Esophagus muscularis mucosa (tissue), 2 donors: ENCODE measurements around the gene MRNIP.

ENCODE experiments used
- POLR2A ChIP-seq: fragments of 450-650 bp; IDR thresholded peaks from one replicate; pipeline ENCODE4 v1.6.1; 2017; ENCODE audit warnings: antibody characterized with exemption, moderate library complexity, mild to moderate bottlenecking, low read depth
- POLR2AphosphoS5 ChIP-seq, 2 donors: sonication (generic); formaldehyde crosslinking; IDR thresholded peaks; one replicate each; pipeline ENCODE4 v1.6.1; 2017; ENCODE audit warnings: antibody characterized with exemption in 2 of 2

DNA sequence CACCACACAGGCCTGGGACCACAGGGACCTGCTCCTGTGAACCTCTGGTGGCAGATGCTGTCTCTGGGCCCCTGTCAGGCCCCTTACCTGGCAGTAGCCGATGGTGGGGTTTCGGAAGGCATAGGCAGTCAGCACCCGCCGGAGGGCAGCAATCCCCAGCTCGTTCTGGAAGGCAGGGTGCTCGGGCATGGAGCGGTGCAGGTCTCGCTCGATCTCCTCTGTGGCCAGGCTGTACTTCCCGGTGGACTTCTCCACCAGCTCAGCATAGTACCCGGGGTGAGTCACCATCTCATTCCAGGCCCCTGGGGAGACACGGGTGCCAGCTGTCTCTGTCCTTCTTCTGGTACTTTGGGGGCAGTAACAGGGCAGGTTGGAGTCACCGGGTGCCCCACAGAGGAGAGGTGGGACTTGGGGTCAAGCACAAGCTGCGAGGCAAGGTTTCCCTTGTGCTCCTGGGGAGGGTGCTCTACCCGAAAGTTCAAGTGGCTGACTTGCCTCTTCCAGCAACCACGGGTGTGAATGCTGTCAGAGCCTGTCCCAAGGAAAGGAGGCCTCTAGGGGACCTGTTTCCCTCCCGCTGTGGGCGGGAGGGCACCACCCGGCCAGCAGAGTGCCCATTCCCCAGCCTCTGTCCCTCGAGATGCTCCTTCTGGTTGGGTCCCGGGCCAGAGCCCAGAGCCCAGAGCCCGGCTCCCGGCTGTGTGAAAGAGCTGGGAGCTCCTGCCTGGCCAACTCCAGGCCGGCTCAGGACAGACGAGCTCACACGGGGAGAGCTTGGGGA is 19.8 kb upstream of the MRNIP start:
- no peak for TF ChIP-seq POLR2AphosphoS5 (IDR thresholded peaks at IDR 0.05)
- TF ChIP-seq POLR2A = no peak
